ENCODE results near the gene SHMT1. TPM values are rescaled to one million over a fixed set of nuclear protein-coding genes. Genes with fewer than 3 reads are reported as not detected.

The SHMT1 gene
- total and polyA plus RNA-seq, 2 of the 4 experiments (the other 2 are of a cell fraction), result 7.5 to 8.1 TPM

GRCh38 chr17:18291718-18292540 lies 71.4 kb downstream of the SHMT1 start (continued):
- TF ChIP-seq CHD1 (IDR thresholded peaks at IDR 0.05; ENCODE audit: low read depth, low read length), result no peak

- no peak overlapping the region for H2BK15ac ChIP-seq (ENCODE audit: low read depth, low read length)
- no peak overlapping the region for H3K4me3 ChIP-seq (ENCODE audit: insufficient read depth, low read depth, low read length)
- no peak overlapping the region for H3K18ac ChIP-seq (ENCODE audit: low read depth, low read length)
- H2AFZ ChIP-seq (replicated peaks; ENCODE audit: low read length, poor library complexity), result no peak overlapping the region
- no peak overlapping the region for H3K9ac ChIP-seq (ENCODE audit: low read depth, low read length)
- no peak overlapping the region for H4K91ac ChIP-seq (ENCODE audit: insufficient read depth, low read depth, low read length)
- no peak overlapping the region for H3K56ac ChIP-seq (ENCODE audit: extremely low read depth, insufficient read depth, low read length)
- ChIA-PET POLR2A (ENCODE audit: unreplicated experiment) (no interaction called here), CTCF (interaction anchor here (0.6 kb wide), 1 partner anchor 28 kb away, joined by 4 read pairs; no protein-coding TSS in a partner anchor)
- TF ChIP-seq BHLHE40 (IDR thresholded peaks at IDR 0.05; ENCODE audit: low read depth, low read length) (no peak), FOS (IDR thresholded peaks at IDR 0.05; ENCODE audit: low read depth, low read length) (no peak), POLR2A (IDR thresholded peaks at IDR 0.05; ENCODE audit: low read depth, low read length) (no peak), MAFK (IDR thresholded peaks at IDR 0.05; ENCODE audit: low read depth, low read length) (no peak), CEBPB (IDR thresholded peaks at IDR 0.05; ENCODE audit: low read depth, low read length) (no peak), NFE2L2 (IDR thresholded peaks at IDR 0.05; ENCODE audit: low read depth, low read length) (no peak), RAD21 (IDR thresholded peaks at IDR 0.05; ENCODE audit: low read length) (no peak), RCOR1 (IDR thresholded peaks at IDR 0.05; ENCODE audit: insufficient replicate concordance, low read length) (no peak), USF2 (IDR thresholded peaks at IDR 0.05; ENCODE audit: low read depth, low read length) (no peak), SMC3 (IDR thresholded peaks at IDR 0.05; ENCODE audit: low read depth, low read length) (no peak), ELK1 (IDR thresholded peaks at IDR 0.05; ENCODE audit: borderline replicate concordance, low read depth, low read length) (no peak)
- peaks cover 5% of the 10 kb centered on the region; the same call in 1 of the 2 replicates for H3K4me1 ChIP-seq (ENCODE audit: control insufficient read depth, insufficient read depth, low read length)
- in situ Hi-C loops (cut with MboI; ENCODE audit: low sequenced_read_pairs), result no loop called here
- no peak overlapping the region for H2BK120ac ChIP-seq (ENCODE audit: low read depth, low read length)
- H2BK5ac ChIP-seq (ENCODE audit: low read depth, low read length, poor library complexity, severe bottlenecking), result no peak overlapping the region
- no peaks in the 10 kb centered on the region; the same call in 1 of the 2 replicates for H4K20me1 ChIP-seq (ENCODE audit: insufficient read depth, low read length)
- no peak overlapping the region for H2AK9ac ChIP-seq (replicated peaks; ENCODE audit: low read depth, low read length, poor library complexity)
- no peak overlapping the region for H2AK5ac ChIP-seq (ENCODE audit: low read depth, low read length)
- DNase-seq (no peak), ATAC-seq (ENCODE audit: low read depth) (no peak)
- no TSS peak for BruUV-seq (replicated peaks)
- H3K4me2 ChIP-seq (ENCODE audit: low read depth, low read length), result no peak overlapping the region
- H3K27me3 ChIP-seq (ENCODE audit: control insufficient read depth, insufficient read depth, low read length), result no peaks in the 10 kb centered on the region
- no peak overlapping the region for H3K27ac ChIP-seq (ENCODE audit: insufficient read depth, low read length)
- H3K23ac ChIP-seq (ENCODE audit: low read depth, low read length), result no peak overlapping the region
- peaks cover 7% of the 10 kb centered on the region; the same call in 1 of the 2 replicates for H3K9me1 ChIP-seq (ENCODE audit: insufficient read depth, low read length)
- H3K36me3 ChIP-seq (ENCODE audit: control insufficient read depth, insufficient read depth, low read length), result peaks cover 55% of the 10 kb centered on the region
- no peak overlapping the region for H3K4ac ChIP-seq (ENCODE audit: low read depth, low read length)
- H4K8ac ChIP-seq (ENCODE audit: low read depth in 2 of 2, low read length in 2 of 2), result no peak overlapping the region
- H2BK20ac ChIP-seq (ENCODE audit: low read depth, low read length), result no peak overlapping the region
- peaks cover 8 to 11% of the 10 kb centered on the region in 2 experiments for H3K79me1 ChIP-seq (ENCODE audit: low read depth in 1 of 2, low read length in 2 of 2)
- no peak overlapping the region for H4K5ac ChIP-seq (ENCODE audit: low read depth, low read length)
- dilution Hi-C loops (cut with HindIII; ENCODE audit: low sequenced_read_pairs, unreplicated experiment), result no loop called here
- intact Hi-C loops (cut with micrococcal nuclease), result no loop called here
- no peaks in the 10 kb centered on the region for H3K9me3 ChIP-seq (ENCODE audit: control insufficient read depth, insufficient read depth, low read length)
- H3K14ac ChIP-seq (replicated peaks; ENCODE audit: low read depth, low read length), result no peak overlapping the region
- 98% methylated on average over 7 of the region's 11 CpGs; no CpG with 5 or more reads in 1 of the 2 experiments for WGBS, 2 experiments (ENCODE audit: extremely low coverage in 2 of 2, insufficient read length in 1 of 2)
These were observed 78.1 kb downstream of the SHMT1 start for GRCh38 chr17:18285296-18285695.

All from IMR-90 (cell line).